ENCODE measurements around the gene RIN1.
A peak's percentile ranks its signal among the peaks of the same experiment; 100 is the strongest.
"Not testable (repeated sequence)": the region's sequence is repeated elsewhere in the genome, so short reads cannot be mapped to it uniquely, and the experiment has no call there.

The RIN1 gene

DNA sequence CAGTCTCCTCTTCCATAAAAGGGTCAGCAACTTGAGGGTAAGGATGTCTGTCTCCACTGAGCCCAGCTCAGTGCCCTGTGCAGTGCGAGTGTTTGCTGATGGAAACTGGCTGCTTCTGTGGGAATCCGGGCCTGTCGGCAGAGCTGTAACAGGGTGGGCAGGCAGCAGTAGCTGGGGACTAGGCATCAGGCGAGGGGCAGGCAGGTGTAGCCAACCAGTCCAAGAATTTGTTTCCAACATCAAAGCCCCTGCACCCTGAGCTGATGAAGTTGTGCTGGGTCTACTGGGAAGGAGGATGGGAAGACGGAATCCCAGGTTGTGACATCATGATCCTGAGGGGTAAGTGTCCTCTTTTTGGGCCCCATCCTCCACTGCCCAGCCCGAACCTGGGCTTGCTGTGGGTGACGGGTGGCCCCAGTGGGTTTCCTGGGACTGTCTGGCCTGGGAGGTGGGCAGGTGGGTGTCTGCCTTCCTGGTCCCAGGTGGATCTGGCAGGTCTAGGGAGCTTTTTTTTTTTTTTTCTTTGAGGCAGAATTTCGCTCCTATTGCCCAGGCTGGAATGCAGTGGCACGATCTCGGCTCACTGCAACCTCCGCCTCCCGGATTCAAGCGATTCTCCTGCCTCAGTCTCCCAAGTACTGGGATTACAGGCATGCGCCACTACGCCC lies 24.3 kb upstream of the RIN1 start:
- no peak for DNase-seq

GRCh38 chr11:66359662-66360087 lies 23.4 kb upstream of the RIN1 start:
- no peak for DNase-seq

GRCh38 chr11:66350560-66351235 lies 14.5 kb upstream of the RIN1 start:
- DNase-seq: not testable (repeated sequence)

DNA sequence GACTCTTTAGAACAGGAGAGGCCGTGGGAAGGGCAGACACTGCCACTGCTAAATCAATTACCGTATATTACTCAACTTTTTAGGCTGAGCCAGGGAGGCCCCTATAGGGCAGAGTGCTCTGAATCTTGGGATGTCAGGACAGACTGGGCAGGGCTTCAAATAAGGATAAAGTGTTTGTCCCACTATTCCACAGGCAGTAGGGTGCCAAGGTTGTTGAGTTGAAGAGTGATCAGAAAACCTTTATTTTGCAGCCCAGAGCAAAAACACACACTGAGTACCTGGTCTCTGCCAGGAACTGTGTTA lies 12.8 kb upstream of the RIN1 start:
- DNase-seq: no peak

DNA sequence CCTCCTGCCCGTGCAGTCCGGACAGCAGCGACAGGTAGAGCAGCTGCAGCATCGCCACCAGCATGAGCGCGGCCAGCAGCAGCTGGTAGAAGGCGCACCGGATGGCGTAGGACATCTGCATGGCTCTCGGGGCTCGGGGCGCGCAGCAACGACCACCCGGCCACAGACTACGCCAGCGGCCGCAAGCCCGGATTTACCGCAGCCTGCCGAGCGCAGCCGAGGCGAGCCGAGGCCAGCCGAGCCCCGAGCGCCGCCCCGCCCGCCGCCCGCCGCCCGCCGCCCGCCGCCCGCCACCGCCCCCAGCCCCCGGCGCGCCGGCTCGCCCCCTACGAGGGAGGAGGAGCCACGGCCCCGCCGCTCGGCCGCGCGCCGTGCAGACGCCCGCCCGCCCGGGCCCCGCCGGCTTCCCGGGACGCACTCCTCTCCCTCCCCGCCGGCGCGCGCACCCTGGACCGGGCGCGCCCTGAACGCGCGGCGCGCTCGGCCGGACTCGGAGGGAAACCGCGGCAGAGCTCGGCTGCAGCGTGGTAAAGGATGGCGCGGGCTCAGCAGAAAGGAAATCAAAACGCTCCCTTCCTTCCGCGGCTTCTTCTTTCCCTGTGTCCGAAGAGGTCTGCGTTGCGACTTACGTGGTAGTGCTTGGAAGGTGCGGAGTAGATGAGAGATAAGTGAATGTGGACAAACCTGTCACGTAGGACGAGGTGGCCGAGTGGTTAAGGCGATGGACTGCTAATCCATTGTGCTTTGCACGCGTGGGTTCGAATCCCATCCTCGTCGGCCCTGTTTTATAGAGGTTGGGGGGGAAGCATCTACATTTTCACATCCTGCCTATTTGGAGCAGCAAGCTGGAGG lies 11.4 kb upstream of the RIN1 start, which contains the start of gene B4GAT1:
TSS of gene B4GAT1 (minus strand) at position 205 of the 852 bp plus-strand sequence. CDS start at position 121, 84 bp downstream.
- peak; percentile 76 for DNase-seq

GRCh38 chr11:66346476-66347424 lies 10.5 kb upstream of the RIN1 start:
- no peak for DNase-seq

GRCh38 chr11:66345316-66345649 lies 9.0 kb upstream of the RIN1 start:
- DNase-seq: no peak

GRCh38 chr11:66344550-66345315 lies 8.5 kb upstream of the RIN1 start, which contains the start of gene BRMS1:
TSS of gene BRMS1 (minus strand) at chr11:66345104. CDS start at chr11:66342234, 2,870 bp downstream.
- peak; percentile 93 for DNase-seq

DNA sequence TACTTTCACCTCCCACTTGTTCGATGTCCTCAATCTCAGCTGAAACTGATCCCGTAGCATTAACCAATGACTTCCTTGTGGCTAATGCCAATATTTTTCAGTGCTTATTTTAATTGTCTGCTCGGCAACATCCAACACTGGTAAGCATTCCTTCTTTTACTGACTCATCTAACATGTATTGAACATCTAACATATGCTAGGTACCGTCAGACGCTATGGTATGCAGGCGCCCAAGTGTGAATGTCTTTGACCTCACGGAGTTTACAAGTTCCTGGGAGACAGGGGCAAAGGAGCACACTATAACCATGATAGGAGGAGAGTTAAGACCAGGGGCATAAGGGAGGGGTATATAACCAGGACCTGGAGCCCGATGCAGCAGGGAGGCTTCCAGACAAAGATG lies 6.9 kb upstream of the RIN1 start:
- DNase-seq: no peak

DNA sequence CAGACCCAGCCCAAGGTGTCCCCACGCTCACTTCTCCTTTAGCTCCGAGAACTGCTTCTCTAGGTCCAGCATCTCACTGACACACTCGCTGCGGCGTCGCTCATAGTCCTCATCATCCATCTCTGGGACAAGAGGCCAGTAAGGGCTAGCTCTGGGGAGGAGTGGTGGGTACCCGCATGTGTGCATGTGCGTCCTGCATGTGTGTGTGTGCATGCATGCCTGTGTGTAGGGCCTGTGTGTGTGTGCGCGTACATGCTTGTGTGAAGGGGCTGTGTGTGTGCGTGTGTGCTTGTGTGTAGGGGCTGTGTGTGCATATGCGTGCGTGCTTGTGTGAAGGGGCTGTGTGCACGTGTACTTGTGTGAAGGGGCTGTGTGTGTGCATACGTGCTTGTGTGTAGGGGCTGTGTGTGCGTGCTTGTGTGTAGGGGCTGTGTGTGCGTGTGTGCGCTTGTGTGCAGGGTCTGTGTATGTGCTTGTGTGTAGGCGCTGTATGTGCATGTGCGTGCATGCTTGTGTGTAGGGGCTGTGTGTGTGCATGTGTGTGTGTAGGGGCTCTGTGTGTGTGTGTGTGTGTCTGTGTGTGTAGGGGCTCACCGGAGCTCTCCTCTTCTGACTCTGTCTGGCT lies 5.4 kb upstream of the RIN1 start:
- no peak for DNase-seq

DNA sequence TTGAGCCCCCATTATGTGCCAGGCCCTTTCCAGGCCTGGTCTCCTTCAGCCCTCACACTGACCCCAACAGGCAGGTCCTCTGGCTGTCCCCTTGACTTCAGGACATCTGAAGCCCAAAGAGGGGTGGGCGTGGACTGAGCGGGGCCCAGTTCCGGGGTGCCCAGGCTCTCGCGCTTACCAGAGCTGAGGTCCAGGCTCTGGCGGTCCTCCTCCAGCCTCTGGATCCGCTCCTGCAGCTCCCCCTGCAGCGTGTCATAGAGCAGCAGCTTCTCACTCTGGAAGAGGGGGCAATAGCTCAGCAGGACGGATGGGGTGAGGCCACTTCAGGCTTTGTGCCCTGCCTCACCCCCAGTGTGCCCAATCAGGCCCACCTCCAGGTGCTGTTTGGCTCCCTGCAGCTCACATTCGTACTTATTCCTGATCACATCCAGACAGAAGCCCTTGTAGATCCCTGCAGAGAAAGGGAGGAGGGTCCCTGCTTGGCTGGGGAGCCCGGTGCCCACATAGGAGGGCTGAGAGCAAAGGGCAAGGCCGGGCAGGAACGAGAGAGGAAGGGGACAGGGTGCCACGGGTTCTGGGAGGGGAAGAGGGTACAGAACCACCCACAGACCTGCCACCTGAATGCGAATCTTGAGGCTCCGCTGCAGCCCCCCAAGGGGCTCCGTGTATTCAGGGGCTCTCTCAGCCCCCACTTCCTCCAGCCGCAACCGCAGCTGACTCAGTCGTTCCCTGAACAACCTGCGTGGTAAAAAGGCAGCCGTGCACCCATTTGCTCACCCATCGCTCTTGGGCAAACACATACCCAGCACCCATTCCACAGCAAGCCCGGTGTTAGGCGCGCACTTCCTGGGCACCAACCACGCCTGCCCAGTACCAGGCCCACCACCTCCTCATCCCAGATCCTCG lies 4.6 kb upstream of the RIN1 start:
- DNase-seq: no peak

DNA sequence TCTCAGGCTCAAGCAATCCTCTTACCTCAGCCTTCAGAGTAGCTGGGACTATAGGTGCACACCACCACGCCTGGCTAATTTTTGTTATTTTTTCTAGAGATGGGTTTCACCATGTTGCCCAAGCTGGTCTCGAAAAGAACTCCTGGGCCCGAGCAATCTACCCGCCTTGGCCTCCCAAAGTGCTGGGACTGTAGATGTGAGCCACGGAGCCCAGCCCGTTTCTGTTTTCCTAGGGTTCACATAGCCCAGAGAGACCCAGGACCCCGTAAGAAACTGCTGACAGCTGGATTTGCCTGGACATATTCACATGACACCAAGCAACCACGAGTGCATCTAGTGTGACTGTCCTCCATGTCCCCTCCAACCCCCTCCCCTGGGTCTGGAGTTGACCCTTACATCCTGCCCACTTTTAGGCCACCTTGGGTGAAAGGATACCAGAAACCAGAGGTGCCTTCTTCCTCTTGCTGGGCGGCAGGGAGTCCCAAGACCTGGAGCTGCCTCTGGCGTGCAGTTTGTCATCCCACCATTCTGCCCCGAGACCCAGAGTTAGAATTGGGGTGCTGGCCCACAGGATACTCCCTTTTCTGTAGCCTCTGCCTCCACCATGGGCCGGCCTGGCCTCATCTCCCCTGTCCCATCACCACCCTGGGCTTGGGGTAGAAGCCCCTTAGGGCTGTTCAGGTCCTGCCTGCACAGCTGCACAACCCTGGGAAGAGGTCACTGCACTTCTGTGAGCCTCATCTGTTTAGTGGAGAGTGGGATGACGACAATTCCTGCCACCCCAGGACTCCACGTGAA lies 3.7 kb upstream of the RIN1 start:
- DNase-seq: no peak

GRCh38 chr11:66339162-66339675 lies 3.0 kb upstream of the RIN1 start:
- DNase-seq: no peak

GRCh38 chr11:66338276-66339161 lies 2.3 kb upstream of the RIN1 start:
- no peak for DNase-seq

DNA sequence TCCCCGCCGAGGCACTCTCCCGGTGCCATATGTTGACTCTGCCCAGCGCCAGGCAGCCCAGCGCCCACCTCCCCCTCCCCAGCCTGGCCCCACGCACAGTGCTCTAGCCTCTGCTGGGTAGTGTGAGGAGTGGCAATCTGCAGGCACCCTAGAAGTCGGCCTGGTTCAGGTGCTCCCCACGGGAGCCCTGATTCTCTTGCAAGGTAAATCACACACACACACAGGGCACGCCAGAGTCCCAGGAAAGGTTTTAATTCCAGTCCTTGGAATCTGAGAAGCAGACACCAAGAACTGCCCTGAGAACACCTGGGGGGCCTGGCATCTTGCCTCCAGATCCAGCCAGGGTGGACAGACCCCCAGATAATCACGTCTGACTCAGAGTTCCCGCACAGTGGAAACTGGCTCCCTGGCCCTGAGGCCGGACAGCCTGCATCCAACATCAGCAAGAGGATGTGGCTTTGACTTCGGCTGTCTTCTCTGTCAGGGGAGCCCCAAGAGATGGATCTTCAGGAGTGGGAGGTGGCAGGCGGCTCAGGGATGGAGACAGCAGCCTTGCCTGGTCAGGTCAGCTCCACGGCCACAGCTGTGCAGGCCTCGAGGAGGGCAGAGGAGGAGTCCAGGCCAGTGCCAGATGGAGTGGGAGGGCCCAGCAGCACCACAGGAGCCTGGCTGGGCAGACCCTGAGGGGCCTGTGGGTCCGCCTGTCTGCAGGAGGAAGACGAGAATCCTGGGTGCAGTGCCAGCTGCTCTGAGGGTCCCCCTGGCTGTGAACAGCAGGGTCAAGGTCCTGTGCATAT lies 1.1 kb upstream of the RIN1 start:
- no peak for DNase-seq

DNA sequence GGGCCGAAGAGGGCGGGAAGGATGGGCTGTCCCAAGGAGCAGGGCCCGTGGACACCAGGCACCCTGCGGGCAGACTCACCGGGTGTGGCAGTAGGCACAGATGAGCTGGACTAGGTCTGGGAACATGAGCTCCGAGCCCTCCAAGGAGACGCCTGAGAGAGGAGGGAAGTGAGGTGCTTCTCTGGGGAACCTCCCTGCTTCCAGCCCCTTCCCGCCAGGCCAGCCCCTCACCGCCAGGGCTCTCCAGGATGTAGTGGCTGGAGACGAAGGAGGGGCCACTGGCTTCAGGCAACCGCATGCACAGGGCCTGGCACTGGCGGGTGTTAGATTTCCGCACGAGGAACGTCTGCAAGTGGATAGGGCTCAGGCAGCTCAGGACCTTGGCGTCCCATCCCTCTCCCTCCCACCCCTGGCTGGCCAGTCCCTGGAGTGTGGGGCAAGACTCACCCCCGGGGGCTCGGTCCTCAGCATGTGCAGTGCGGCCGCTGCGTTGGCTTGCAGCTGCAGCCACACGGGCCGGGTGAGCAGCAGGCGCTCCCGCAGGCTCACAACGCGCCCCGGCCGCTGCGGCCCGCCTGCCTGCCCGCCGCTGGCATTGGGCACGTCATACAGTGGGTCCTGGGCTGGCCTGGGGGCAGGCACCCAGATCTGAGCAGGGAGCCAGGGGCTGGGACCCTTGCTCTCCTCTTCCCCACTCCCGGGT lies 552 bp downstream of the RIN1 start:
- DNase-seq: no peak
